Gastrocnemius medialis (tissue), 4 donors: ENCODE measurements around the gene ADAMTSL2.

ENCODE experiments used
- CTCF ChIP-seq, 5 experiments: fragments of 450-650 bp in 3 of 5; fragments of 200-600 bp in 2 of 5; sonication (generic) in 2 of 5; IDR thresholded peaks in 4 of 5; conservative IDR thresholded peaks in 1 of 5; 1 replicate in 4 of 5; 2 replicates in 1 of 5; pipeline ENCODE4 v1.5.1; 2016 to 2019; ENCODE audit warnings: antibody characterized with exemption in 5 of 5, mild to moderate bottlenecking in 3 of 5, moderate library complexity in 3 of 5
- POLR2A ChIP-seq, 2 donors: fragments of 450-650 bp; IDR thresholded peaks; one replicate each; pipeline ENCODE4 v1.6.1; 2017; ENCODE audit warnings: antibody characterized with exemption in 2 of 2, mild to moderate bottlenecking in 2 of 2, moderate library complexity in 2 of 2

GRCh38 chr9:133545494-133546286, 11.2 kb downstream of the ADAMTSL2 start:
- TF ChIP-seq CTCF (IDR thresholded peaks at IDR 0.05 in 4 of 5, conservative IDR thresholded peaks at IDR 0.05 in 1 of 5), result no peak
- no peak for TF ChIP-seq POLR2A (IDR thresholded peaks at IDR 0.05)
